Measurements from ENCODE around the gene PCDHGC3. TPM values are rescaled to one million over a fixed set of nuclear protein-coding genes. Genes with fewer than 3 reads are reported as not detected.

PCDHGC3 gene
- total RNA-seq, 1 experiment from 2014 or later: 1.2 TPM

DNA sequence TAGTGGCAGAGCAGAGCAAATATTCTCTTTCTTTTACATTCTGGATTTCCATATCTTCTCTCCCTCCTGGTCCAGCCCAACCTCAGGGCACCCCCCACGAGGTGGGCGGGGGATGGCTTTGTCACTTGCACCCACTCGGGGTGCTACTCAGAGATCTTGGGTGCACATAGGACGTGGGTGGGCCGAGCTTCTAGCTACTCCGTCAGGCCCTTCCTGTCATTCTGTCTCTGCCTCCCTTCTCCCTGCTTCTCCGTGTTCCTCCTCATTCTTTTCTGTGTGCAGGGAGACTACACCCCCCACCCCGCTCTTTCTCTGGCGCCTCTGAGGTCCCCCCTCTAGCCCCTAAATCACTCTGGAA lies 32.7 kb downstream of the PCDHGC3 start:
- no peaks in the 10 kb centered on the region for H3K36me3 ChIP-seq (ENCODE audit: control insufficient read depth in 1 of 2, insufficient read depth in 2 of 2, low read length in 2 of 2)
- H3K9me3 ChIP-seq (ENCODE audit: control insufficient read depth in 1 of 2, insufficient read depth in 1 of 2, low read depth in 1 of 2, low read length in 2 of 2): no peaks in the 10 kb centered on the region
- no peak for ATAC-seq
- intact Hi-C loops (cut with micrococcal nuclease): no loop called here
- TF ChIP-seq SIN3A (IDR thresholded peaks at IDR 0.05; ENCODE audit: low read depth): no peak
- no peak for TF ChIP-seq ZNF274 (IDR thresholded peaks at IDR 0.05; ENCODE audit: low read depth, low read length)
- no peak for TF ChIP-seq EZH2 (IDR thresholded peaks at IDR 0.05)
- no peak for TF ChIP-seq EZH2phosphoT487 (IDR thresholded peaks at IDR 0.05; ENCODE audit: borderline replicate concordance)
- no peak for TF ChIP-seq YY1 (IDR thresholded peaks at IDR 0.05; ENCODE audit: extremely low read depth, insufficient replicate concordance, low read depth, low read length)
- no peak for TF ChIP-seq POLR2A (IDR thresholded peaks at IDR 0.05; ENCODE audit: borderline replicate concordance, extremely low read depth, insufficient read depth, insufficient read length)
- TF ChIP-seq REST (IDR thresholded peaks at IDR 0.05; ENCODE audit: low read depth): no peak
- TF ChIP-seq, protein P1, sequence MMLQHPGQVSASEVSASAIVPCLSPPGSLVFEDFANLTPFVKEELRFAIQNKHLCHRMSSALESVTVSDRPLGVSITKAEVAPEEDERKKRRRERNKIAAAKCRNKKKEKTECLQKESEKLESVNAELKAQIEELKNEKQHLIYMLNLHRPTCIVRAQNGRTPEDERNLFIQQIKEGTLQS (IDR thresholded peaks at IDR 0.05): no peak
- TF ChIP-seq, protein P2, sequence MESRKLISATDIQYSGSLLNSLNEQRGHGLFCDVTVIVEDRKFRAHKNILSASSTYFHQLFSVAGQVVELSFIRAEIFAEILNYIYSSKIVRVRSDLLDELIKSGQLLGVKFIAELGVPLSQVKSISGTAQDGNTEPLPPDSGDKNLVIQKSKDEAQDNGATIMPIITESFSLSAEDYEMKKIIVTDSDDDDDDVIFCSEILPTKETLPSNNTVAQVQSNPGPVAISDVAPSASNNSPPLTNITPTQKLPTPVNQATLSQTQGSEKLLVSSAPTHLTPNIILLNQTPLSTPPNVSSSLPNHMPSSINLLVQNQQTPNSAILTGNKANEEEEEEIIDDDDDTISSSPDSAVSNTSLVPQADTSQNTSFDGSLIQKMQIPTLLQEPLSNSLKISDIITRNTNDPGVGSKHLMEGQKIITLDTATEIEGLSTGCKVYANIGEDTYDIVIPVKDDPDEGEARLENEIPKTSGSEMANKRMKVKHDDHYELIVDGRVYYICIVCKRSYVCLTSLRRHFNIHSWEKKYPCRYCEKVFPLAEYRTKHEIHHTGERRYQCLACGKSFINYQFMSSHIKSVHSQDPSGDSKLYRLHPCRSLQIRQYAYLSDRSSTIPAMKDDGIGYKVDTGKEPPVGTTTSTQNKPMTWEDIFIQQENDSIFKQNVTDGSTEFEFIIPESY (IDR thresholded peaks at IDR 0.05; ENCODE audit: extremely low read depth, insufficient replicate concordance, low read length): no peak
- no peak for TF ChIP-seq CEBPB (IDR thresholded peaks at IDR 0.05; ENCODE audit: low read depth)
- no peak for TF ChIP-seq TCF7L2 (IDR thresholded peaks at IDR 0.05; ENCODE audit: borderline replicate concordance, extremely low read depth, insufficient read depth, insufficient read length)
- no peak overlapping the region for H2AFZ ChIP-seq (ENCODE audit: low read depth, low read length, poor library complexity, severe bottlenecking)
- H3K79me2 ChIP-seq (ENCODE audit: insufficient read depth, low read length): no peaks in the 10 kb centered on the region
- H3K27ac ChIP-seq (ENCODE audit: low read depth, low read length): no peak overlapping the region
- no peak for DNase-seq (ENCODE audit: low read depth, low spot score)
- H3K27me3 ChIP-seq (ENCODE audit: insufficient read depth, low read length): no peaks in the 10 kb centered on the region
- H3K9ac ChIP-seq (ENCODE audit: low read length): no peak overlapping the region
- H3K4me3 ChIP-seq (replicated peaks in 1 of 2; ENCODE audit: low read depth in 1 of 2, low read length in 2 of 2): no peak overlapping the region
- ChIA-PET RAD21 (ENCODE audit: low non-redundant PET in 1 of 2, low total read pairs in 2 of 2, uncharacterized antibody in 2 of 2, unreplicated experiment in 2 of 2) (no interaction called here), CTCF (interaction anchor here (1.4 to 1.7 kb wide), 2 partner anchors 55 to 95 kb away, joined by 3 to 4 read pairs; partner anchors contain the start of gene PCDHGA10), POLR2A (no interaction called here)
- H4K20me1 ChIP-seq (ENCODE audit: insufficient read depth): no peaks in the 10 kb centered on the region
- no peaks in the 10 kb centered on the region for H3K4me1 ChIP-seq (ENCODE audit: control insufficient read depth in 1 of 2, insufficient read depth in 2 of 2, low read length in 2 of 2)
- no peak overlapping the region for H3K4me2 ChIP-seq (ENCODE audit: low read length)
- no peaks in the 10 kb centered on the region for H3K9me2 ChIP-seq (ENCODE audit: insufficient read depth)
- no TSS peak for BruUV-seq (replicated peaks)
